SKM-1 treated with dmso at 0.1 percent for 144 hours (cell line): ENCODE data around the gene DOK5.

ENCODE experiments used
- DNase-seq: peaks from one replicate; lab custom pipeline; 2025; ENCODE audit not compliant: unreplicated experiment; lab: John Stamatoyannopoulos, UW

The DOK5 gene

DNA sequence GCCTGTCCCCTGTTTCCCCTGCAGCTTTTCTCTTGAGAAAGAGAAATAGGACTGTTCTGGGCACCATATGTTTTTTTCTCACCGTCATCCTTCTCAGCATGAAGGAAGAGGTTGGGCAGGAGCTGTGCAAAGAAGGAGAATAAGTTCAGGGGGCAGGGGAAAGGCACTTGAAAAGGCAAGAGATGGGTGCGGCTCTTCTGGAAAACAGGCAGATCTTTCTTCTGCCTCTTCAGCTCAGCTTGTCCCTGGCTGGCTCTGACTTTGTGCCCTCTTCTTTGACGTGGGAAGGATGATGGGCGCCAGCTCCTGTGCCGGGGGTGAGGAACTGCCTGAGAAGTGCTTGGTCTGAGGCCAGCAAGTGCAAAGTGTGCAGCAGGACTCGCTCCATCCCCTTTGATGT lies 206.5 kb downstream of the DOK5 start:
- no peak for DNase-seq

DNA sequence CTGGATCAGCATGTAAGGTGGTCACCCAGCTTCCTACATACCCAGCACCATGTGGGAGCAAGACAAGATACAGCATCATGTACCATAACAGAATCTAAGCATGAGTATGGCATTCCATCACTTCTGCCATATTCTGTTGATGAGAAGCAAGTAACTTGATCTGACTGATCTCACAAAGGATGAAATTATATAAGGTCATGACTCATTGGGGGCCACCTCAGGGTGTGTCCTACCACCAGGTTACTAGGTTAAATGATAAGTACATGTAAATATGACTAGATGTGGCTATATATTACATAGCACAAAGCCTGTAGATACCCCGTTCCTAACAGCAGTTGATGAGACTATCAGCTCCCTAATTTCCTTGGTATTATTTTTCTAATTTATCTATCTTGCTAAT lies 213.1 kb downstream of the DOK5 start:
- DNase-seq: no peak

DNA sequence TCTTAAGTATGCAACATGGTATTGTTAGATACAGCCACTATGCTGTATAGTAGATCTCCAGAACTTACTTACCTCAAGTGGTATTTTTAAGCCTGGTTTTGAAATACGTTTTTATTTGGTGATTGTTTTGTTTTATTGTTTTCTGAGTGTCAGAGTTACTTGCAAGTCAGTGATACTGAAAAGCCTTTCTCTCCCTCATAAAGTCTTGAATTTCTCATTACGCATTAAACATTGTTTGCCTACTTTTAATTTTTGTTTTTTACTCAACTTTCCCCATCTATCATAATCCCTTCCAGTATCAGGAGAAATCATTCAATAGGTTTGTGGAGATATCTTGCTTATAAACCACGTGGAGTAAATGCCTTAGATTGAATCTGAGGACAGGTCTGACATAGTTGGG lies 214.9 kb downstream of the DOK5 start:
- no peak for DNase-seq

DNA sequence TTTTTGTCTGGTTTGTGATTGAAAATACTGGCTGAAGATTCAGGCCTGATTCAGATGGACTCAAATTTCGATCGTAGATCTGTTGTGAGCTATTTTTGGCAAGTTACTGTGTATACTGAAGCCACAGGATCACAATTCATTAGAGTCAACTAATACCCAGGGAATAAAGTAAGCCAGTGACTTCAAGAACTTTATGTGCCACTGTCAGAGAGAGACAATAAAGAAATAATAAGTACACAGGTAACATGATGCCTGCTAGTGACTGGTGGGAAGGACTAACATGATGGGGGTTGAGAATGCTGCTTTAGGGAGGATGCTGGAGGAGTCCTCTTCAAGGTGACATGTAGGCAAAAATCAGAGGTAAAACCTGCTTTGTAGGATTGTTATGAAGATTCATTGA lies 215.9 kb downstream of the DOK5 start:
- DNase-seq: no peak

DNA sequence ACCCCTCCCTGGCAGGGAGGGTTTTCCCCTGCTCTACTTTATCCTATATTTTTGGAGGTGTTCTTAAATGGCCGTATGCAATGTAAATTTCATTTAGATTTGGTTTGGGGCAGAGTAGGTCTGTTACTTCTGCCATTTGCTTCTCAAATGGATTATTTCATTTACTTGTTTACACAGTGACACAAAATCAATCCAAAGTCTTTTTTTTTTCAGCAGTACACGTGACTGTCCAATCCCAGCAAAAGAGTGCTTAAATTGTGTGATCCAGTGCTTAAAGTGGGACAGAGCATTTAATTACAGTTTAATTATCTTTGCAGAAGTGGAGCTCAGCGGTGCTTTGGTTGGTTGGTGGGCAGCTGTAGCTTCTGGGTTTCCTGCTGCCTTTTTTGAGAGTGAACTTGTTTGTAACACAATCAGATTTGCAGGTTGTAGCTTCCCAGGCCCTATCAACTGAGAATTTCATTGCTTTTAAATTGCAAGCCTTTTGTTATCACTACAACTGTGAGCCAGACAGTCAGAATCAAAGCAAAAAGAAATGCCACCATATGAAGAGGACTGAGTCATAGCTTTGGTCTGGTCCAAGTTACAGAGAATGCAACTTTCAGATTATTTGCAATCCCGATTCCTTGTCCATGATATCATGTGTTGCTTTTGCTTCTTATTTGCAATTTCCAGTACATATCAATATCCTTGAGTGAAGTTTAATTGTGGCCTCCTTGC lies 216.9 kb downstream of the DOK5 start:
- DNase-seq: no peak

DNA sequence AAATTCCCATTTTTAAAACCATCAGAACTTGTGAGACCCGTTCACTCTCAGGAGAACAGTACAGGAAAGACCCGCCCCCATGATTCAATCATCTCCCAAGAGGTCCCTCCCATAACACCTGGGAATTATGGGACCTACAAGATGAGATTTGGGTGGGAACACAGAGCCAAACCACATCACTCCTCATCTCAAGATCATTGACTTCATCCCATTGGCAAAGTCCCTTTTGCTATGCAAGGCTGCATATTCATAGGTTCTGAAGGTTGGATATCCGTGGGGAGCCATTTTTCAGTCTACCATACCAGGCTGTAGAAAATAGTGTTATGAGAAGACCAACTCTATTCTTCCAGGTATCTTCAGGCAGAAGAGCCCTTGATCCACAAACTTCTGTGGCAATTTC lies 219.1 kb downstream of the DOK5 start:
- DNase-seq: no peak

DNA sequence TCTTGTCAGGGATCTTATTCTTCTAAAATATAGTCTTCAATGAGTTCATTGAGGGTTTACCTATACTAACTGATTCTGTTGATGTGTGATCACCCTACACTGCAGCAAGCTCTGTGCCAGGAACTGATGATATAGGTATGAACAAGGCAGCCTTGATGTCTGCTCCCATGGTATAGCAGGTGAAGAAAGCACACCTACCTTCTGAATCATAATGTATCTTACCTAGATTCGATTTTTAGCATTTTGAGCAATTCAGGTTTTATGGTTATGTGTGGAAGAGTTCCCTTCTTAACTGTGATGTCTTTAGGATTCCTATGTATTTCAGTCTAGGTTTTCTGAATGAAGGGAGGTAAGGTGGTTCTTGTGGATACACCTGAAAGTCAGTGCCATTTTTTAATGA lies 223.0 kb downstream of the DOK5 start:
- DNase-seq: no peak
